Measurements from ENCODE around the gene UBAP1. TPM values are rescaled to one million over a fixed set of nuclear protein-coding genes. Genes with fewer than 3 reads are reported as not detected.

The UBAP1 gene
- total and polyA plus RNA-seq, 9 of the 15 experiments (the other 6 are each of a cell fraction or from before 2014, with no cell fraction given), result 1.3 to 33.4 (median 16.5) TPM

- no peak overlapping the region for H3K4me3 ChIP-seq
- no peak overlapping the region for H3K27ac ChIP-seq (ENCODE audit: extremely low read depth, low read depth, low read length)
- peaks cover 10% of the 10 kb centered on the region; the same call in 2 of the 3 replicates for H3K36me3 ChIP-seq (ENCODE audit: control insufficient read depth, insufficient read depth, low read length)
- ATAC-seq (no peak), FAIRE-seq (no peak), DNase-seq (ENCODE audit: extremely low read depth in 1 of 4, low spot score in 3 of 4) (no peak)
- intact Hi-C loops (cut with micrococcal nuclease), result no loop called here
- H3K4me2 ChIP-seq (ENCODE audit: insufficient read depth, low read length), result no peak overlapping the region
- H3K27me3 ChIP-seq (ENCODE audit: control insufficient read depth in 2 of 2, insufficient read depth in 2 of 2, low read length in 2 of 2), result no peaks in the 10 kb centered on the region
- TF ChIP-seq NFXL1 (CRISPR knock-in tag; IDR thresholded peaks at IDR 0.05) (no peak), NFE2 (IDR thresholded peaks at IDR 0.05; ENCODE audit: low read depth) (no peak), E2F5 (CRISPR knock-in tag; IDR thresholded peaks at IDR 0.05) (no peak), TCF15 (CRISPR knock-in tag; IDR thresholded peaks at IDR 0.05) (no peak), THRA (IDR thresholded peaks at IDR 0.05) (no peak), MXD1 (CRISPR knock-in tag; IDR thresholded peaks at IDR 0.05; ENCODE audit: borderline replicate concordance, poor library complexity, severe bottlenecking) (no peak), ARID3A (IDR thresholded peaks at IDR 0.05; ENCODE audit: borderline replicate concordance, low read depth, low read length) (no peak), BCLAF1 (IDR thresholded peaks at IDR 0.05; ENCODE audit: borderline replicate concordance in 1 of 2, control insufficient read depth in 1 of 2, low read depth in 2 of 2, low read length in 1 of 2) (no peak), RUNX1 (IDR thresholded peaks at IDR 0.05; ENCODE audit: low read depth) (no peak)
- no peaks in the 10 kb centered on the region for H4K20me1 ChIP-seq (replicated peaks; ENCODE audit: control insufficient read depth, insufficient read depth, low read length)
- CTCF ChIA-PET (ENCODE audit: low intra/inter-chr PET ratio), result no interaction called here
- peaks cover 0 to 4% of the 10 kb centered on the region in 2 experiments; a peak in 1 of 5 replicates for H3K4me1 ChIP-seq (replicated peaks in 1 of 2; ENCODE audit: control insufficient read depth in 2 of 2, insufficient read depth in 2 of 2, low read length in 2 of 2)
- no peaks in the 10 kb centered on the region for H3K9me3 ChIP-seq (replicated peaks; ENCODE audit: control insufficient read depth, insufficient read depth, low read depth, low read length)
- H2AFZ ChIP-seq (ENCODE audit: low read depth, low read length), result no peak overlapping the region
- 94% methylated on average over 4 of the region's 4 CpGs for WGBS (ENCODE audit: insufficient coverage, low coverage, missing lambda C conversion rate)
- H3K9me1 ChIP-seq (ENCODE audit: control insufficient read depth, insufficient read depth, low read length), result no peaks in the 10 kb centered on the region
- peaks cover 80% of the 10 kb centered on the region for H3K79me2 ChIP-seq (ENCODE audit: control insufficient read depth, insufficient read depth, low read length)
- in situ Hi-C loops (cut with MboI), result no loop called here
- POLR2A ChIA-PET, result interaction anchor here (1.0 kb wide), 1 partner anchor 28 kb away, joined by 4 read pairs; the partner anchor contains the start of gene UBAP1
- H3K9ac ChIP-seq (ENCODE audit: insufficient read depth in 1 of 2, low read depth in 2 of 2, low read length in 2 of 2), result no peak overlapping the region
- no TSS peak for BruUV-seq (replicated peaks)
These were observed 27.7 kb downstream of the UBAP1 start for GRCh38 chr9:34206561-34206960.
